ENCODE data around the gene GPATCH1. TPM values are rescaled to one million over a fixed set of nuclear protein-coding genes. Genes with fewer than 3 reads are reported as not detected.

GPATCH1 gene
- total and polyA plus RNA-seq, 9 of the 15 experiments (the other 6 are each of a cell fraction or from before 2014, with no cell fraction given): 3.7 to 9.7 (median 7.7) TPM

GRCh38 chr19:33133438-33134031 lies 52.6 kb downstream of the GPATCH1 start (continued):
- TF ChIP-seq ZNF407 (IDR thresholded peaks at IDR 0.05; ENCODE audit: low read depth) (no peak), ZNF398 (CRISPR knock-in tag; IDR thresholded peaks at IDR 0.05) (no peak), HEY1 (CRISPR knock-in tag; IDR thresholded peaks at IDR 0.05; ENCODE audit: borderline replicate concordance) (no peak), RBM17 (IDR thresholded peaks at IDR 0.05; ENCODE audit: borderline replicate concordance, low read depth, low read length) (no peak), FOXJ3 (CRISPR knock-in tag; IDR thresholded peaks at IDR 0.05) (no peak), PBX2 (CRISPR knock-in tag; IDR thresholded peaks at IDR 0.05; ENCODE audit: low read depth) (no peak), PBX2 (tag; conservative IDR thresholded peaks at IDR 0.05; ENCODE audit: low read depth) (peak; percentile 54; the same call in 1 of the 2 replicates), SNRNP70 (optimal IDR thresholded peaks at IDR 0.05; ENCODE audit: low read depth, low read length) (no peak), ZNF583 (CRISPR knock-in tag; IDR thresholded peaks at IDR 0.05) (no peak), ZNF431 (CRISPR knock-in tag; IDR thresholded peaks at IDR 0.05) (no peak), ETV1 (tag; conservative IDR thresholded peaks at IDR 0.05; ENCODE audit: low read depth) (no peak), NFIC (IDR thresholded peaks at IDR 0.05) (peak; percentile 80), ZNF778 (CRISPR knock-in tag; IDR thresholded peaks at IDR 0.05) (no peak), CREBBP (IDR thresholded peaks at IDR 0.05; ENCODE audit: low read depth, low read length) (no peak)

Data from K562 (cell line).